NCI-H1092 treated with DMSO at 0.1 percent for 48 hours (cell line): ENCODE results near the gene SEMA7A.

Source experiments
- DNase-seq: peaks from one replicate; lab custom pipeline; 2025; lab: John Stamatoyannopoulos, UW

Gene SEMA7A

GRCh38 chr15:74451861-74452835 lies 18.4 kb upstream of the SEMA7A start:
- no peak for DNase-seq

- DNase-seq, result no peak
Measured at GRCh38 chr15:74451322-74451721, 17.6 kb upstream of the SEMA7A start.

- no peak for DNase-seq
Measured at GRCh38 chr15:74449643-74450205, 16.0 kb upstream of the SEMA7A start.

GRCh38 chr15:74449095-74449494 lies 15.3 kb upstream of the SEMA7A start:
- no peak for DNase-seq

- DNase-seq, result no peak
Measured at GRCh38 chr15:74445816-74446763, 12.3 kb upstream of the SEMA7A start.

- no peak for DNase-seq
Measured at GRCh38 chr15:74444106-74445062, 10.6 kb upstream of the SEMA7A start.

GRCh38 chr15:74443100-74443909 lies 9.5 kb upstream of the SEMA7A start:
- DNase-seq, result no peak

GRCh38 chr15:74442604-74443003 lies 8.8 kb upstream of the SEMA7A start:
- no peak for DNase-seq

GRCh38 chr15:74442063-74442462 lies 8.3 kb upstream of the SEMA7A start:
- no peak for DNase-seq

- DNase-seq, result no peak
Measured at GRCh38 chr15:74441248-74441941, 7.6 kb upstream of the SEMA7A start.

GRCh38 chr15:74438721-74439316 lies 5.1 kb upstream of the SEMA7A start:
- DNase-seq, result peak; percentile 39

GRCh38 chr15:74438206-74438605 lies 4.4 kb upstream of the SEMA7A start:
- DNase-seq, result no peak

GRCh38 chr15:74434263-74435136 lies 742 bp upstream of the SEMA7A start:
- no peak for DNase-seq

- no peak for DNase-seq
Measured at GRCh38 chr15:74432968-74433591, 678 bp downstream of the SEMA7A start.

- no peak for DNase-seq
Measured at GRCh38 chr15:74432271-74432967, 1.3 kb downstream of the SEMA7A start.

GRCh38 chr15:74431645-74432044 lies 2.1 kb downstream of the SEMA7A start:
- no peak for DNase-seq

GRCh38 chr15:74431116-74431515 lies 2.6 kb downstream of the SEMA7A start:
- DNase-seq, result no peak
